Measurements from ENCODE around the gene DPEP2. TPM values are rescaled to one million over a fixed set of nuclear protein-coding genes. Genes with fewer than 3 reads are reported as not detected.

DPEP2 gene
- total and polyA plus RNA-seq, 10 of the 15 experiments (the other 5 are each of a cell fraction or from before 2014, with no cell fraction given) = 0.04 to 4.0 (median 2.1) TPM

- no peak for TF ChIP-seq ZBTB11 (CRISPR knock-in tag; IDR thresholded peaks at IDR 0.05)
- no peak for TF ChIP-seq EGR1 (IDR thresholded peaks at IDR 0.05; ENCODE audit: borderline replicate concordance in 1 of 2, low read depth in 2 of 2, low read length in 2 of 2)
- no peak for TF ChIP-seq SMAD5 (IDR thresholded peaks at IDR 0.05; ENCODE audit: low read depth)
- no peak for TF ChIP-seq RAD51 (IDR thresholded peaks at IDR 0.05)
- no peak for TF ChIP-seq STAT3 (IDR thresholded peaks at IDR 0.05; ENCODE audit: low read depth, low read length)
- TF ChIP-seq ZNF384 (IDR thresholded peaks at IDR 0.05; ENCODE audit: borderline replicate concordance, low read depth, low read length) = no peak
- TF ChIP-seq CHD2 (IDR thresholded peaks at IDR 0.05; ENCODE audit: borderline replicate concordance, low read depth, low read length) = no peak
- no peak for TF ChIP-seq RB1 (IDR thresholded peaks at IDR 0.05; ENCODE audit: borderline replicate concordance)
- no peak for TF ChIP-seq ZNF622 (IDR thresholded peaks at IDR 0.05)
- TF ChIP-seq, protein P1, sequence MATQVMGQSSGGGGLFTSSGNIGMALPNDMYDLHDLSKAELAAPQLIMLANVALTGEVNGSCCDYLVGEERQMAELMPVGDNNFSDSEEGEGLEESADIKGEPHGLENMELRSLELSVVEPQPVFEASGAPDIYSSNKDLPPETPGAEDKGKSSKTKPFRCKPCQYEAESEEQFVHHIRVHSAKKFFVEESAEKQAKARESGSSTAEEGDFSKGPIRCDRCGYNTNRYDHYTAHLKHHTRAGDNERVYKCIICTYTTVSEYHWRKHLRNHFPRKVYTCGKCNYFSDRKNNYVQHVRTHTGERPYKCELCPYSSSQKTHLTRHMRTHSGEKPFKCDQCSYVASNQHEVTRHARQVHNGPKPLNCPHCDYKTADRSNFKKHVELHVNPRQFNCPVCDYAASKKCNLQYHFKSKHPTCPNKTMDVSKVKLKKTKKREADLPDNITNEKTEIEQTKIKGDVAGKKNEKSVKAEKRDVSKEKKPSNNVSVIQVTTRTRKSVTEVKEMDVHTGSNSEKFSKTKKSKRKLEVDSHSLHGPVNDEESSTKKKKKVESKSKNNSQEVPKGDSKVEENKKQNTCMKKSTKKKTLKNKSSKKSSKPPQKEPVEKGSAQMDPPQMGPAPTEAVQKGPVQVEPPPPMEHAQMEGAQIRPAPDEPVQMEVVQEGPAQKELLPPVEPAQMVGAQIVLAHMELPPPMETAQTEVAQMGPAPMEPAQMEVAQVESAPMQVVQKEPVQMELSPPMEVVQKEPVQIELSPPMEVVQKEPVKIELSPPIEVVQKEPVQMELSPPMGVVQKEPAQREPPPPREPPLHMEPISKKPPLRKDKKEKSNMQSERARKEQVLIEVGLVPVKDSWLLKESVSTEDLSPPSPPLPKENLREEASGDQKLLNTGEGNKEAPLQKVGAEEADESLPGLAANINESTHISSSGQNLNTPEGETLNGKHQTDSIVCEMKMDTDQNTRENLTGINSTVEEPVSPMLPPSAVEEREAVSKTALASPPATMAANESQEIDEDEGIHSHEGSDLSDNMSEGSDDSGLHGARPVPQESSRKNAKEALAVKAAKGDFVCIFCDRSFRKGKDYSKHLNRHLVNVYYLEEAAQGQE (IDR thresholded peaks at IDR 0.05; ENCODE audit: low read depth, low read length) = no peak
- no peak for TF ChIP-seq RFX5 (IDR thresholded peaks at IDR 0.05; ENCODE audit: low read depth, low read length)
These were observed 54.4 kb downstream of the DPEP2 start (continued) for GRCh38 chr16:67944690-67945391.

All from GM12878 (cell line).